Hippocampal formation (tissue), 2 donors: ENCODE results near the gene DUSP28.

Source experiments
- DNase-seq, 2 donors: peaks; one replicate each; lab custom pipeline; 2025; lab: John Stamatoyannopoulos, UW

Gene DUSP28

DNA sequence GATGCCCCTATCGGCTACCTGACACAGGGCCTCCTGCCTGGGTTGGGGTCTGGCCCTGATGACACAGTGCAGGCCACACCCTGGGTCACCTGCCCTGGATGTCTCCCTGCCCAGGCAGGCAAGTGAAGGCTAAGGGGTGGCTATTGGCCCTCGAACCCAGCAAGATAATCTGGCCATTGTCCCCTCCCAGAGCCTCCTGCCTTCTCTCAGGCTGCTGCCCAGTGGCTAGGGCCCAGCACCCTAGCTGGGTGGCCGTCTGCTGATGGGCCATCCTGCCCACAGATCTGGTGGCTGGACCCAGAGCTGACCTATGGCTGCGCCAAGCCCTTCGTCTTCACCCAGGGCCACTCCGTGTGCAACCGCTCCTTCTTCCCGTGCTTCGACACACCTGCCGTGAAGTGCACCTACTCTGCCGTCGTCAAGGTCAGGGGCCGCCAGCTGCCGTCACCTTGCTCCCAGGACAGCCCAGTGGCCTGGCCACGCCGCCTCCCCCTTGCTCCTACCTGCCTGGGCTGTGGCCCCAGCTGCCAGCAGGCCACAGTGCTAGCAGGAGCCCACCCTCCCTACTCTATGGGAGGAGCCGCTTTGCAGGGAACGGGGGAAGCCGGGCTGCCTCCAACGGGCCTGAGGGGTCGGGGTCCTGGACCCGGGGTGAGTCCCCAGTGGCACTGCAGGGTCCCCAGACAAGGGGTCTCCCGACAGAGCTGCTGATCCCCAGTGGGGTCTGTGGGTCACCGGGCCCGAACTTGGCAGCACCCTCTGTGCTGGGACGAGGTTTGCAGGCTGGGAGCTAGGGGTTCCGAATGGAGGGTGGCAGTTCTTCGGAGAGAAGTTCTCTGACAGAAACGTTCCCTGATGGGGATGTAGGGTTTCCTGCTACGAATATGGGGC is 12.2 kb downstream of the DUSP28 start:
- DNase-seq = no peak

GRCh38 chr2:240573071-240573515 is 12.9 kb downstream of the DUSP28 start:
- no peak for DNase-seq

DNA sequence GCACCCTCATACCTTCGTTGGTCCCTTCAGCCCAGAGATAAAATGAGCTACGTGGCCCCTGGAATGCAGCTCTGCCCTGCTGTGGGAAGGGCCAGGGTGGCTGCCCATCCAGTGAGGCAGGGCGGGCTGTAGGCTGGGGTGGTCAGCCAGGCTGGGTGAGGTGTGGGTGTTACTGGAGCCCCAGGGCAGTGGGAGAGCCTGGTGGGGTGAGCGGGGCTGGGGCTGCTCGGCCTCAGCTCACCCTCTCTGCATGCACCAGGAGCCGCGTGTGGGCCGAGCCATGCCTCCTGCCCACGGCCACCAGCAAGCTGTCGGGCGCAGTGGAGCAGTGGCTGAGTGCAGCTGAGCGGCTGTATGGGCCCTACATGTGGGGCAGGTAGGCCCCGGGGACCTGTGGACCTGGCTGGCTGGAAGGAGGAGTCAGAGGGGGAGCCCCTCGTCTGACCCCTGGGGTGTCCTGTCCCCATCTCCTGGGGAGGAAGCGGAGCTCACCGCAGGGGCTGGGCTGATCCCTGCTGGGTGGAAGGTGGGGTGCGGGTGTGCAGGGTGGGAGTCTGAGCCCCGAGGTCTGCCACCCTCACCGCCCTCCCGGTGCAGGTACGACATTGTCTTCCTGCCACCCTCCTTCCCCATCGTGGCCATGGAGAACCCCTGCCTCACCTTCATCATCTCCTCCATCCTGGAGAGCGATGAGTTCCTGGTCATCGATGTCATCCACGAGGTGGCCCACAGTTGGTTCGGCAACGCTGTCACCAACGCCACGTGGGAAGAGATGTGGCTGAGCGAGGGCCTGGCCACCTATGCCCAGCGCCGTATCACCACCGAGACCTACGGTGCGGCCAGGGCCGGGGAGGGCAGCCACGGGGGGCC is 13.6 kb downstream of the DUSP28 start:
- no peak for DNase-seq

DNA sequence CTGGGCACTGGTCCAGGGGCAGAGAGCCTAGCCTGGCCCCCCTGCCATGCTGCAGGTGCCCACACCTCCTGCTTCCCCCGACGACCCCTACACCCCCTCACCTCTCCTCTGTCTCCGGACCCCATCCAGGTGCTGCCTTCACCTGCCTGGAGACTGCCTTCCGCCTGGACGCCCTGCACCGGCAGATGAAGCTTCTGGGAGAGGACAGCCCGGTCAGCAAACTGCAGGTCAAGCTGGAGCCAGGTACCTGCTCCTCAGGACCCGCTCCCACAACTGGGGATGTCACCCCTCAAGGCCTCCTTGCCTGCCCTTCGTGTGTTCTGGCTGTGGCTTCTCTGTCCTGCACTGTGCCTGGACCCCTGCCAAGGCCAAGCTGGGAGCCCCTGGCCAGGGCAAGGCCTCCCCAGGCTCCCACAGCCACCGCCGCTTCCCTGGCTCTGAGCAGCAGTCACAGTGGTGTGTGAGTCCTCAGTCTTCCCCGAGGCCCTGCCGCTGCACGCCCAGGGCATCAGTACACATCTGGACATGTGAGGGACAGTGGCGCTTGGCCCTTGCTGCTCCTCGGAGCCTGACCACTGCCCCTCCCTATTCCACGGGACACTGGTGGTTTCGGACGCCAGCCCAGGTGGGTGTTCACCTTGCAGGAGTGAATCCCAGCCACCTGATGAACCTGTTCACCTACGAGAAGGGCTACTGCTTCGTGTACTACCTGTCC is 14.4 kb downstream of the DUSP28 start:
- DNase-seq = no peak

- no peak for DNase-seq
Observed at GRCh38 chr2:240575101-240575965, 15.2 kb downstream of the DUSP28 start.

DNA sequence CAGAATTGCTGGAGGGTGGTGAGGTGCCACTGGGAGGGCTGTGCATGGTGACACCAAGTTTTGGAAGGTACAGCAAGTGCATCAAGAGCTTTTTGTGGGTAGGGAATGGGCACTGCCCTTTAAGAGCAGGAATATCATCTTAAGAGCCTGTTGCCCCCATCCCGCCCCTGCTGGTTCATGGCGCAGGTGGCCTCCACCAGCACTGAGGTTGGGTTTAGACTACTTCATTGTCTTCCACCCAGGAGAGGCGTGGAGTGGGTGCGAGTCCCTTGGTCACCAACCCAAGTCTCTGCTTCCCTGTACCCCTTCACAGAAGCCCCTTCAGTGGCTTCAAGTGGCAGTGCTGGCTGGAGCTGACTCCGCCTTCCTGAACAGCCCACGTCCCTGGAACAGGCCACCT is 15.9 kb downstream of the DUSP28 start:
- no peak for DNase-seq

GRCh38 chr2:240576436-240577205 is 16.5 kb downstream of the DUSP28 start:
- no peak for DNase-seq

DNA sequence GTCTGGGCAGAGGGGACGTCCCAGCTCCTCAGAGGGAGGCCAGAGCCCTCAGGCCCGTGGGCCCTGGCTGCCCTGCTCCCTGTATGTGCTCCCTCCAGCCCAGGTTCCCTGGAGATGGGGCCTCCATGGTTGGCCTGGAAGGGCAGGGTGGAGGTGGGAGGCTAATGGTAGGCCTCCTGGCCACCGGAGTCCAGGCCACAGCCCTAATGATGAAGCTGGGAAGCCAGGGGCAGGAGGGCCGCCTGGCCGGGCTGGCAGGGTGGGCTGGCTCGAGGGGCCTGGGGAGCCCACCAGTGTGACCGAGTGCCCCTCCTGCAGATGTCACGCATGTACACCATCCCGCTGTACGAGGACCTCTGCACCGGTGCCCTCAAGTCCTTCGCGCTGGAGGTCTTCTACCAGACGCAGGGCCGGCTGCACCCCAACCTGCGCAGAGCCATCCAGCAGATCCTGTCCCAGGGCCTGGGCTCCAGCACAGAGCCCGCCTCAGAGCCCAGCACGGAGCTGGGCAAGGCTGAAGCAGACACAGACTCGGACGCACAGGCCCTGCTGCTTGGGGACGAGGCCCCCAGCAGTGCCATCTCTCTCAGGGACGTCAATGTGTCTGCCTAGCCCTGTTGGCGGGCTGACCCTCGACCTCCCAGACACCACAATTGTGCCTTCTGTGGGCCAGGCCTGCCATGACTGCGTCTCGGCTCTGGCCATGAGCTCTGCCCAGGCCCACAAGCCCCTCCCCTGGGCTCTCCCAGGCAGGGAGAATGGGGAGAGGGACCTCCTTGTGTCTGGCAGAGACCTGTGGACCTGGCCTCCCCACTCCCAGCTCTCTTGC is 17.3 kb downstream of the DUSP28 start:
- no peak for DNase-seq

DNA sequence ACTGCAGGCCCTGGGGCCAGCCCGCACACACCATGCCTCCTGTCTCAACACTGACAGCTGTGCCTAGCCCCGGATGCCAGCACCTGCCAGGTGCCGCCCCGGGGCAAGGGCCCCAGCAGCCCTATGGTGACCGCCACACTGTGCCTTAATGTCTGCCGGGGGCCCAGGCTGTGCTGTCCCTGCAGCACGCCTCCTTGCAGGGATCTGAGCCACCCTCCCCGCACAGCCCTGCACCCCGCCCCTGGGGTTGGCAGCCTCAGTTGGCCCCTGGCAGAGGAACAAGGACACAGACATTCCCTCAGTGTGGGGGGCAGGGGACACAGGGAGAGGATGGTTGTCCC is 17.9 kb downstream of the DUSP28 start:
- DNase-seq = no peak

- no peak for DNase-seq
Observed at GRCh38 chr2:240578488-240578887, 18.3 kb downstream of the DUSP28 start.

DNA sequence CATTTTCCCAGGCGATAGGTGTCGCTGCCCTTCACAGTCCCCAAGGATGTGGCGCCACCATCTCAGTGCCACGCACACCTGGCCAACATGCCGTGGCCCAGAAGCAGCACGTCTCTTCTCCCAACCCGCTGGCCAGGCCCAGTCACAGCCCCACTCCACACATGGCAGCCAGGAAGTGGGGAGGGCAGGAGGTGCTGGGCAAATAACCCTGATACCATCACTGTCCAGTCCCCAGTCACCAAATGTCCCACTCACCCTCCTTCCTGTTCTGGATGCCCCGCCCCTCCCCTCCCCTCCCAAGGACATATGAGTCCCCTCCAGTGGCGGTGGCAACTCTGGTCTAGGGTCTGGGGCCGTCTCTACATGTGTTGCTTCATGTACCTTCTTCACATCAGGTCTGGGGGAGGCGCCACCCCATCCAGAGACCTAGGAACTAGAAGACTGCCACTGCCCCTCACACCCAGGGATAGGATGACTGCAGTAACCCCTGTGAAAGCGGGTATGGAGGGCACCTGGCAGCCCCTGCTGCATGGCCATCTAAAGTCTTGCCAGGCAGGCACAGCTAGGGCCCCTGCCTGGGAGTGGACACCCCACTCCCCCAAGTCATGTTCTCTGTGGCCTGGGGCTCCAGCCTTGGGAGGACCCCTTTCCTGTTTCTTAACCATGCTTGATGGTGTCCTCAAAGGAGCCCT is 19.1 kb downstream of the DUSP28 start:
- DNase-seq = no peak

- no peak for DNase-seq
Observed at GRCh38 chr2:240579771-240580614, 19.8 kb downstream of the DUSP28 start.

DNA sequence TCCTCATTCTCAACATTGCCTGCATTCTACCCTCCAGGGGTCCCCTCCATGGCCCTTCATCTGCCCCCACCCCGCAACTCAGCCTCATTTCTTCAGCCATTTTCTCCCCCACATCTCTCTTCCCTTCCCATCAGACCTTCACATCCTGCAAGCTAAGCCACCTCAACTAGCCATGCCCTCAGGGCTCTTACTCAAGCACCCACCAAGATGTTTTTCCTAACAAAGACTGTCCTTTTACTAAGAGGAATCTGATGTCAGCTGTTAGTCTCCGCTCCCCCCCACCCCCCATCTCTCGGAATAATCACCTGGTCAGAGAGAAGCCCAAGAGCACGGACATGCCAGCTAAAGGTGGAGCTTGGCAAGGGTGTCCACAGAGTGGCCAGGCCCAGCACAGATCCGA is 21.7 kb downstream of the DUSP28 start:
- DNase-seq = no peak

DNA sequence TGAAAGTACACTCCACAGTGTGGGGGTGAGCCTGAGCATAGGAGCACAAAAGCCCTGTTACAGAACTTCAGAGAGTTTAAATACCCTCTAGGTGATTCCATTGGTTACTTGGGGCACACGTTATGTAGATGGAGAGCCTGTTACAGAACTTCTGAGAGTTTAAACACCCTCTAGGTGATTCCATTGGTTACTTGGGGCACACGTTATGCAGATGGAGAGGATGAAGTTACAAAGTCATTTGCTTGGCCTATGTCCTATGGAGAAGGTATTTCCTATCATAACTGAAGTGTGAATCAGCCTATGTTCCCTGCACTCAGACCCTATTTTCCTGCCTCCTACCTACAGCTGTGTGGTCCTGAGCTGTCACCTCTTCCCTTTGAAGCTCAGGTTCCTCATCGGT is 22.6 kb downstream of the DUSP28 start:
- no peak for DNase-seq

GRCh38 chr2:240583774-240584173 is 23.6 kb downstream of the DUSP28 start:
- no peak for DNase-seq

GRCh38 chr2:240584486-240585031 is 24.4 kb downstream of the DUSP28 start:
- no peak for DNase-seq

DNA sequence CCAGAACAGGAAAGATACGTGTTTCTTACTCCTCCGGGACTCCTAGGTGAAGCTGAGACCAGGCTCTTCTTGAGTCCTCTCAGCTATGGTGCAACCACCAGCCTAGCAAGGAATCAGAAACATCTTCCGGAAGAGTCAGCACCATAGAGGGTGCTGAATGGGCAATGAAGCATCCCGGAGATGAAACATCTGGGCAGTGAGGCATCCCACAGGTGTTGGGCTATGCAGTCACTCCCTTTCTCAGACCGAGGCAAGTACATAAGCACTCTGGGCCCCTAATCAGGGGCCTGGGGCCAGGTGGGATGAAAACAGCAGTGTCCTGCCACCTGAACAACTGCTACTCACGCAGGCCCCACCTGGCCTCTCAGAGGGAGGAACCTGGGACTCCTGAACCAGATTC is 24.9 kb downstream of the DUSP28 start:
- DNase-seq = no peak

DNA sequence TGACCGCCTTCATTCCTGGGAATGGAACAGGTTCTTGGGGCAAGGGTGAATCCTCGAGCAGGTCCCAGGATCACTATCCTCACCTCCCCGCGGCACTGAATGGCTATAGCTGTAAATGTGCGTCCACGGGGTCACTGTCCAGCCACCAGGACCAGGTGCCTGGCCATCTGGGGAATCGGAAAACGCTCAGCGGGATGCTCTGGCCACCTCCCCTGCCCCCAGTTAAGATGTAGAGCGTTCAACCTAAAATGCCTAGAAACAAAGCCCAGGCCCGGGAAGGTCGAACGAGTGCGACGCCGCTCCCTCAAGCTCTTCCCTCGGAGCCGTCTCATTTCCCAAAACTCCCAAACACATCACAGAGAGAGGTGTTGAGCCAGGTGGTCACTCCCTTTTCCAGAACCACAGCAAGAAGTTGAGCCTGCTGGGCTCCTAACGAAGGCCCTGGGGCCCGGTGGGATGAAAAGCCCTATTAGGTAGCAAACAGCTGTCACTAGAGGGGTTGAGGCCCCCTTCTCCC is 25.6 kb downstream of the DUSP28 start:
- DNase-seq = no peak
